T-helper 2 cell (primary cell): ENCODE measurements around the gene CAMK2B.

Experiments
- DNase-seq, 5 experiments: peaks; one replicate each; pipeline versions ENCODE4 v3.0.0 to v3.0.0-alpha.2; 2012 to 2022

The CAMK2B gene

GRCh38 chr7:44329888-44330287 lies 4.5 kb upstream of the CAMK2B start:
- no peak for DNase-seq

- no peak for DNase-seq
Measured at GRCh38 chr7:44329081-44329480, 3.7 kb upstream of the CAMK2B start.

- DNase-seq = no peak
Measured at GRCh38 chr7:44327981-44328380, 2.6 kb upstream of the CAMK2B start.

- no peak for DNase-seq
Measured at GRCh38 chr7:44326261-44327125, 1.1 kb upstream of the CAMK2B start.

GRCh38 chr7:44325811-44326241 lies 432 bp upstream of the CAMK2B start:
- no peak for DNase-seq

- DNase-seq = no peak
Measured at GRCh38 chr7:44324481-44325200, 753 bp downstream of the CAMK2B start.

- no peak for DNase-seq
Measured at GRCh38 chr7:44324204-44324480, 1.3 kb downstream of the CAMK2B start.

GRCh38 chr7:44323381-44324203 lies 1.8 kb downstream of the CAMK2B start:
- no peak for DNase-seq

- DNase-seq = no peak
Measured at GRCh38 chr7:44322631-44323363, 2.6 kb downstream of the CAMK2B start.

GRCh38 chr7:44321796-44322195 lies 3.6 kb downstream of the CAMK2B start:
- no peak for DNase-seq

- DNase-seq = no peak
Measured at GRCh38 chr7:44320794-44321371, 4.5 kb downstream of the CAMK2B start.

- no peak for DNase-seq
Measured at GRCh38 chr7:44320141-44320540, 5.3 kb downstream of the CAMK2B start.

- no peak for DNase-seq
Measured at GRCh38 chr7:44318332-44318731, 7.1 kb downstream of the CAMK2B start.

- no peak for DNase-seq
Measured at GRCh38 chr7:44315301-44315903, 10.0 kb downstream of the CAMK2B start.

GRCh38 chr7:44313621-44314031 lies 11.8 kb downstream of the CAMK2B start:
- DNase-seq = no peak

- no peak for DNase-seq
Measured at GRCh38 chr7:44313016-44313415, 12.4 kb downstream of the CAMK2B start.

GRCh38 chr7:44311561-44312495 lies 13.6 kb downstream of the CAMK2B start:
- no peak for DNase-seq

- DNase-seq = no peak
Measured at GRCh38 chr7:44310221-44310848, 15.1 kb downstream of the CAMK2B start.

- peak in 1 of 5 experiments; percentile 37 for DNase-seq
Measured at GRCh38 chr7:44309271-44310091, 15.9 kb downstream of the CAMK2B start.
